AG10803 (cell line): Measurements from ENCODE around the gene DENND1A.

ENCODE experiments used
- DNase-seq: peaks from one replicate; pipeline ENCODE4 v3.0.0; 2010; ENCODE audit warnings: low read depth
- H3K4me3 ChIP-seq: 2 replicates; pipeline ENCODE4 v1.5.1; 2011; ENCODE audit warnings: mild to moderate bottlenecking, low read length, control low read depth
- CTCF ChIP-seq: conservative IDR thresholded peaks from 2 replicates; pipeline ENCODE4 v1.5.1; 2011; ENCODE audit warnings: mild to moderate bottlenecking, low read length, control low read depth, inconsistent platforms

The DENND1A gene

GRCh38 chr9:123358181-123358905, 571.6 kb downstream of the DENND1A start:
- no peak overlapping the region for H3K4me3 ChIP-seq
- no peak for TF ChIP-seq CTCF
- no peak for DNase-seq

GRCh38 chr9:123357743-123358059, 572.2 kb downstream of the DENND1A start:
- no peak for TF ChIP-seq CTCF
- H3K4me3 ChIP-seq: no peak overlapping the region
- DNase-seq: no peak

GRCh38 chr9:123356851-123357742, 572.8 kb downstream of the DENND1A start:
- no peak for DNase-seq
- no peak overlapping the region for H3K4me3 ChIP-seq
- no peak for TF ChIP-seq CTCF

- DNase-seq: no peak
- no peak within 1 kb of the TSS for H3K4me3 ChIP-seq
- no peak for TF ChIP-seq CTCF
These were observed 574.0 kb downstream of the DENND1A start, which contains the start of gene CRB2 for GRCh38 chr9:123355761-123356431. Gene CRB2 (plus strand): TSS chr9:123356197. CDS start chr9:123356261, 64 bp downstream.

- H3K4me3 ChIP-seq: no peak overlapping the region
- TF ChIP-seq CTCF: no peak
- DNase-seq: no peak
These were observed 575.0 kb downstream of the DENND1A start for GRCh38 chr9:123354806-123355508.

- H3K4me3 ChIP-seq: no peak overlapping the region
- peak; percentile 45 for DNase-seq
- peak; percentile 77 for TF ChIP-seq CTCF
These were observed 575.8 kb downstream of the DENND1A start for GRCh38 chr9:123353984-123354591.
